Kidney (tissue), 14 donors: ENCODE measurements around the gene LINGO1. TPM values are rescaled to one million over a fixed set of nuclear protein-coding genes. Genes with fewer than 3 reads are reported as not detected.

Source experiments
- DNase-seq, 5 donors: peaks; one replicate each; pipeline ENCODE4 v3.0.0-alpha.2; 2013 to 2020
- FAIRE-seq: peaks from 2 replicates; lab custom pipeline; 2012; peaks lifted over from hg19 to GRCh38; lab: Jason Lieb, UNC
- H3K27ac ChIP-seq, 2 donors: one replicate each; pipeline ENCODE4 v1.7.0; 2013; ENCODE audit warnings: low read depth in 2 of 2, low read length in 2 of 2, inconsistent platforms in 1 of 2
- H3K27me3 ChIP-seq: one replicate; pipeline ENCODE4 v1.7.1; 2013; ENCODE audit warnings: low read length, inconsistent platforms; ENCODE audit not compliant: control insufficient read depth, insufficient read depth
- H3K36me3 ChIP-seq, 3 donors: one replicate each; pipeline versions ENCODE4 v1.7.0 to v1.7.1; 2013; ENCODE audit warnings: low read length in 3 of 3, control low read depth in 1 of 3, inconsistent platforms in 1 of 3; ENCODE audit not compliant: insufficient read depth in 3 of 3, control insufficient read depth in 2 of 3
- H3K4me1 ChIP-seq, 3 donors: one replicate each; pipeline versions ENCODE4 v1.7.0 to v1.7.1; 2013; ENCODE audit warnings: low read length in 3 of 3, inconsistent platforms in 1 of 3, low read depth in 1 of 3; ENCODE audit not compliant: control insufficient read depth in 2 of 3, insufficient read depth in 2 of 3
- H3K4me3 ChIP-seq, 3 donors: one replicate each; pipeline versions ENCODE4 v1.7.0 to v1.8.1; 2013; ENCODE audit warnings: low read length in 3 of 3, control low read depth in 1 of 3, inconsistent platforms in 1 of 3
- H3K9ac ChIP-seq, 3 donors: one replicate each; pipeline versions ENCODE4 v1.7.0 to v1.7.1; 2013; ENCODE audit warnings: low read length in 3 of 3, control low read depth in 1 of 3, inconsistent platforms in 1 of 3
- H3K9me3 ChIP-seq, 3 donors: one replicate each; pipeline versions ENCODE4 v1.7.0 to v1.7.1; 2013; ENCODE audit warnings: low read length in 3 of 3, control low read depth in 1 of 3, inconsistent platforms in 1 of 3; ENCODE audit not compliant: control insufficient read depth in 2 of 3, insufficient read depth in 1 of 3
- CTCF ChIP-seq: IDR thresholded peaks from 3 replicates; pipeline ENCODE4 v1.5.1; 2012; ENCODE audit warnings: mild to moderate bottlenecking, moderate library complexity, borderline replicate concordance; ENCODE audit not compliant: insufficient read depth; ENCODE audit errors: extremely low read depth
- intact Hi-C: fragments of 100-400 bp; cut with DNase I; formaldehyde crosslinking; loops from one replicate; pipeline ENCODE4 v1.11.1; 2022
- polyA plus RNA-seq: library from polyadenylated mRNA; stranded (reverse); fragments of 350-450 nt; fragmentation: Illumina TruSeq; extraction: RNeasy Lipid Tissue Mini Kit (QIAGEN cat#74804); gene quantifications from one replicate; pipeline ENCODE4 v1.2.3, GENCODE V29; 2014; ENCODE audit warnings: low read depth, low replicate concordance; ENCODE audit not compliant: insufficient read depth
- total RNA-seq: library from RNA; stranded (reverse); fragmentation: NEBNext Ultra II Directional; extraction: Animal tissue kit (Norgen Biotek cat#: 25700); gene quantifications from one replicate; pipeline ENCODE4 v1.2.1, GENCODE V29; 2021
- donor health status: control.
- donor health status: control.
- donor health status: control.
- donor health status: control.
- donor health status: control.
- donor health status: DM: yes; HTN: yes; CAD: no.
- donor health status: Normal renal cell carcinoma (clear cell type).

The LINGO1 gene
- total and polyA plus RNA-seq, 2 donors from 2014 or later = 3.9 to 6.8 TPM

GRCh38 chr15:77630956-77631744, 1.6 kb downstream of the LINGO1 start:
- Histone ChIP-seq H3K27ac (no peak overlapping the region), H3K36me3 (no peaks in the 10 kb centered on the region), H3K27me3 (peaks cover 7% of the 10 kb centered on the region), H3K4me1 (peaks cover 0 to 9% (median 8%) of the 10 kb centered on the region in 3 donors), H3K9ac (no peak overlapping the region), H3K9me3 (peaks cover 0 to 3% (median 0%) of the 10 kb centered on the region in 3 donors), H3K4me3 (peak overlapping the region in 1 of 3 donors; percentile 39)
- FAIRE-seq (no peak), DNase-seq (peak; percentile 66 to 91 (median 79))
- no peak for TF ChIP-seq CTCF
- intact Hi-C loops = loop anchor here (10.0 kb wide), 1 partner anchor 194 kb away; no protein-coding TSS in a partner anchor

GRCh38 chr15:77630056-77630455, 2.7 kb downstream of the LINGO1 start:
- no peak overlapping the region for H3K9ac ChIP-seq
- TF ChIP-seq CTCF = no peak

GRCh38 chr15:77629070-77630030, 3.4 kb downstream of the LINGO1 start:
- Histone ChIP-seq H3K27me3 (peaks cover 3% of the 10 kb centered on the region), H3K36me3 (no peaks in the 10 kb centered on the region), H3K9me3 (peaks cover 0 to 3% (median 0%) of the 10 kb centered on the region in 3 donors), H3K4me1 (peaks cover 0 to 9% (median 8%) of the 10 kb centered on the region in 3 donors), H3K9ac (no peak overlapping the region), H3K4me3 (no peak overlapping the region), H3K27ac (no peak overlapping the region)
- TF ChIP-seq CTCF = no peak
- FAIRE-seq (no peak), DNase-seq (peak in 1 of 5 donors; percentile 42)
- intact Hi-C loops = loop anchor here (10.0 kb wide), 1 partner anchor 195 kb away; no protein-coding TSS in a partner anchor

More at GRCh38 chr15:77630056-77630455, 2.7 kb downstream of the LINGO1 start:
- FAIRE-seq (no peak), DNase-seq (peak in 1 of 5 donors; percentile 56)
- intact Hi-C loops = loop anchor here (10.0 kb wide), 1 partner anchor 195 kb away; no protein-coding TSS in a partner anchor
- Histone ChIP-seq H3K27me3 (peaks cover 4% of the 10 kb centered on the region), H3K27ac (no peak overlapping the region), H3K4me1 (peaks cover 0 to 9% (median 8%) of the 10 kb centered on the region in 3 donors), H3K36me3 (no peaks in the 10 kb centered on the region), H3K4me3 (no peak overlapping the region), H3K9me3 (peaks cover 0 to 3% (median 0%) of the 10 kb centered on the region in 3 donors)
